Measurements from ENCODE around the gene VPS13C.
A peak's percentile ranks its signal among the peaks of the same experiment; 100 is the strongest.

Gene VPS13C, protein sequence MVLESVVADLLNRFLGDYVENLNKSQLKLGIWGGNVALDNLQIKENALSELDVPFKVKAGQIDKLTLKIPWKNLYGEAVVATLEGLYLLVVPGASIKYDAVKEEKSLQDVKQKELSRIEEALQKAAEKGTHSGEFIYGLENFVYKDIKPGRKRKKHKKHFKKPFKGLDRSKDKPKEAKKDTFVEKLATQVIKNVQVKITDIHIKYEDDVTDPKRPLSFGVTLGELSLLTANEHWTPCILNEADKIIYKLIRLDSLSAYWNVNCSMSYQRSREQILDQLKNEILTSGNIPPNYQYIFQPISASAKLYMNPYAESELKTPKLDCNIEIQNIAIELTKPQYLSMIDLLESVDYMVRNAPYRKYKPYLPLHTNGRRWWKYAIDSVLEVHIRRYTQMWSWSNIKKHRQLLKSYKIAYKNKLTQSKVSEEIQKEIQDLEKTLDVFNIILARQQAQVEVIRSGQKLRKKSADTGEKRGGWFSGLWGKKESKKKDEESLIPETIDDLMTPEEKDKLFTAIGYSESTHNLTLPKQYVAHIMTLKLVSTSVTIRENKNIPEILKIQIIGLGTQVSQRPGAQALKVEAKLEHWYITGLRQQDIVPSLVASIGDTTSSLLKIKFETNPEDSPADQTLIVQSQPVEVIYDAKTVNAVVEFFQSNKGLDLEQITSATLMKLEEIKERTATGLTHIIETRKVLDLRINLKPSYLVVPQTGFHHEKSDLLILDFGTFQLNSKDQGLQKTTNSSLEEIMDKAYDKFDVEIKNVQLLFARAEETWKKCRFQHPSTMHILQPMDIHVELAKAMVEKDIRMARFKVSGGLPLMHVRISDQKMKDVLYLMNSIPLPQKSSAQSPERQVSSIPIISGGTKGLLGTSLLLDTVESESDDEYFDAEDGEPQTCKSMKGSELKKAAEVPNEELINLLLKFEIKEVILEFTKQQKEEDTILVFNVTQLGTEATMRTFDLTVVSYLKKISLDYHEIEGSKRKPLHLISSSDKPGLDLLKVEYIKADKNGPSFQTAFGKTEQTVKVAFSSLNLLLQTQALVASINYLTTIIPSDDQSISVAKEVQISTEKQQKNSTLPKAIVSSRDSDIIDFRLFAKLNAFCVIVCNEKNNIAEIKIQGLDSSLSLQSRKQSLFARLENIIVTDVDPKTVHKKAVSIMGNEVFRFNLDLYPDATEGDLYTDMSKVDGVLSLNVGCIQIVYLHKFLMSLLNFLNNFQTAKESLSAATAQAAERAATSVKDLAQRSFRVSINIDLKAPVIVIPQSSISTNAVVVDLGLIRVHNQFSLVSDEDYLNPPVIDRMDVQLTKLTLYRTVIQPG (N-terminal part only)

GRCh38 chr15:62060113-62060895, at the start of gene VPS13C:
TSS of gene VPS13C (minus strand) at chr15:62060447. CDS start at chr15:62060374, 73 bp downstream.
- DNase-seq, result peak; percentile 88 to 98 (median 97)

GRCh38 chr15:62109437-62109836, 49.2 kb upstream of the VPS13C start:
- peak in 1 of 3 experiments; percentile 35 for DNase-seq

- DNase-seq, result no peak
Measured at GRCh38 chr15:62108411-62108810, 48.2 kb upstream of the VPS13C start.

DNA sequence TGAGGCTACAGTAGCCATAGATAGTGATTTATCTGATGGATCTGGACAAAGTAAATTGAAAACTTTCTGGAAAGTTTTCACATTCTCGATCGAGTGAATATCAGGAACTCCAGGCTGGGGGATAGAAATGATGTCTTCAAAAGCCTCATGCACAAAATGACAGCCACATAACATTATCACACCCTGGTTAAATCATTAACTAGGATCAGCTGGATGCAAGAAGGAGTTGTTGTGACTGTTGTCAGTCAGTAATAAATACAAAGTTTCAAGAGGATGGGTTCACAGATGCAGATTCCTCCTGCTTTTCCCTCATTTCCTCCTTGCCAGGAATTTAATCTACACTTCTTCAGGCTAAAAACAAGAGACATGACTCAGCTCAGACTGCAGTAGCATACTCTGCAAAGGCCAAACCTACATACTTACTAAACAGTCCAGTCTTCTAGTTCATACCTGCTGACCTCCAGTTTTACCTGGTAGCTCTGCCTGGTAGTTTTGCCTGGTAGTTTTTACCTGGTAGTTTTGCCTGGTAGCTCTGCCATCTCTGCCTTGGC, 47.4 kb upstream of the VPS13C start:
- no peak for DNase-seq

GRCh38 chr15:62106096-62106495, 45.8 kb upstream of the VPS13C start:
- no peak for DNase-seq

GRCh38 chr15:62105266-62105665, 45.0 kb upstream of the VPS13C start:
- DNase-seq, result no peak

GRCh38 chr15:62104846-62105245, 44.6 kb upstream of the VPS13C start:
- no peak for DNase-seq

DNA sequence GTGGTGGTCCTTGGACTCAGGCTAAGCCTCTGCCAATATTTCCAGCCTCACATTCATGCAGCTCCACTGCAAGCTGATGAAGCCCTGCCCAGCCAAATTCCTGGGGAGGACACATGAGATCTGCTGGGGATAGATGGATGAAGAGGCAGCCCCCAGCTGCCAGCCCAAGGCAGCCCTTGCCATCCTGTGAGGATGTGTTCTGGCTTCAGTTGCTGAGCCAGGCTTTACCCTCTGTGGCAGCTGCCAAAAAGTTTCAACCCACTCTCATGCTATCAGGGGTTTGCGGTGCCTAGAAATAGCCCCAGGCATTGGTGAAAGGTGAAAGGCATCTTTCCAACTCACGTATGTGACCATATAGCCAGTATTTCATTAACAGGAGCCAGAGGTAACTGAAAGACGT, 44.2 kb upstream of the VPS13C start:
- DNase-seq, result no peak

- DNase-seq, result no peak
Measured at GRCh38 chr15:62103431-62103830, 43.2 kb upstream of the VPS13C start.

- peak in 2 of 3 experiments; percentile 24 to 74 for DNase-seq
Measured at GRCh38 chr15:62099094-62099601, 38.9 kb upstream of the VPS13C start.

DNA sequence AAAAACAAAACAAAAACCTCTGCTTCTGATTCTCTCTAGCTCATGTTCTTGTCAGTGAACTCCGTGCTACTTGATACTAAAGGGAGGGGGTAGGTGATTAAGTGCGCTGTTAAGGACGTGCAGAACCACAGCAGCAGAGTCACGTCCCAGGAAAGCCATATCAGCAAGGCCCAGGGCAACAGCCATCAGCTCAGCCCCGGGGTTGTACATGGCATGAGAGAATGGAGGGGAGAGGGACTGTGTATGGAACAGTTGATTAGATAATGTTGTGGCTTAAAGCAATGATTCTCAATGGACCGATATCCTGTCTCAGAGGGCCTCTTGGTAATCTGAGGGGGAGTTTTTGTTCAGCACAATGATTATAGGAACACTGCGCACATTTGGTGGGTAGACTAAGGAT, 34.1 kb upstream of the VPS13C start:
- DNase-seq, result peak in 2 of 3 experiments; percentile 11 to 47

- DNase-seq, result peak in 1 of 3 experiments; percentile 19
Measured at GRCh38 chr15:62093809-62094208, 33.6 kb upstream of the VPS13C start.

DNA sequence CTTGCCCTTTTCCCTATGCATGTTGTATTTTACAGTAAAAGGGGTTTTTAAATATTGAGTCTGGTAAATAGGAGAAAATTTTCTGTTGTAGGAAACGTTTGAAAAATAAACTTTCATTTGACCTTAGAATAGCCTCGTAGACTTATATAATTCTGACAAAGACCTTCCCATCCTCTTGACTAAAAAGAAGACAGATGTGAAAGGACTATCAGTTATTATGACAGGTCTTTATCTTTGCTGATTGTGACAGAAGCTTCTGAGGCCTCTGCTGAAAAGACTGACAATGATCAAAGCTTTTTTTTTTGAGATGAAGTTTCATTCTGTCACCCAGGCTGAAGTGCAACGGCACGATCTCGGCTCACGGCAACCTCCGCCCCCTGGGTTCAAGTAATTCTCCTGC, 30.7 kb upstream of the VPS13C start:
- no peak for DNase-seq

GRCh38 chr15:62089616-62090015, 29.4 kb upstream of the VPS13C start:
- DNase-seq, result no peak

DNA sequence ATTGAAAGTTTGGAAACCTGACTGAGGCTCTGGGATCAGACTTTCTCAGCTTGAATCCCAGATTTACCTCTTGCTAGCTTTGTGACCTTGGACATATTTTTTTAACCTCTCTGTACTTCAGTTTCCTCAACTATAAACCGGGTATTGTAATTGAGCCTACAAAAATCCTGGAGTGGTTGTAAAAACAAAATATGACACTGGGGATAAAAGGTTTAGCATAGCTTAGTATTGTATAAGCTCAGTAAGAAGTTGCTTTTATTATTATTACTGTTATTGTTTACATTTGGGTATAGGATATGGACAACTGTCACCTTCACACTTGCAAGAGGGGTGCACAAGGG, 28.1 kb upstream of the VPS13C start:
- no peak for DNase-seq

- peak in 2 of 3 experiments; percentile 18 to 70 for DNase-seq
Measured at GRCh38 chr15:62087671-62088352, 27.6 kb upstream of the VPS13C start.

- DNase-seq, result no peak
Measured at GRCh38 chr15:62085740-62086139, 25.5 kb upstream of the VPS13C start.

GRCh38 chr15:62083194-62084154, 23.2 kb upstream of the VPS13C start:
- DNase-seq, result peak in 1 of 3 experiments; percentile 58

- no peak for DNase-seq
Measured at GRCh38 chr15:62079594-62079993, 19.3 kb upstream of the VPS13C start.

Measured in NCI-H1417 (cell line).